ENCODE data around the gene CDHR3. TPM values are rescaled to one million over a fixed set of nuclear protein-coding genes. Genes with fewer than 3 reads are reported as not detected.

The CDHR3 gene
- total and polyA plus RNA-seq, 2 of the 8 experiments (the other 6 are each of a cell fraction or from before 2014, with no cell fraction given): 6.4 to 6.8 TPM

GRCh38 chr7:106050746-106051117 lies 87.7 kb downstream of the CDHR3 start (continued):
- TF ChIP-seq SAP30 (IDR thresholded peaks at IDR 0.05; ENCODE audit: insufficient read depth, insufficient replicate concordance, low read length) (no peak), TBP (IDR thresholded peaks at IDR 0.05; ENCODE audit: low read depth, low read length) (no peak), MAX (IDR thresholded peaks at IDR 0.05) (no peak), RAD21 (IDR thresholded peaks at IDR 0.05 in 1 of 2, conservative IDR thresholded peaks at IDR 0.05 in 1 of 2; ENCODE audit: low read depth in 2 of 2, low read length in 2 of 2) (no peak), CTBP2 (IDR thresholded peaks at IDR 0.05; ENCODE audit: borderline replicate concordance, insufficient read depth, insufficient read length, low read length) (no peak), BCL11A (IDR thresholded peaks at IDR 0.05; ENCODE audit: low read depth in 2 of 2, low read length in 2 of 2) (no peak)
